Gastroesophageal sphincter (tissue), 4 donors: ENCODE data around the gene CFAP73. TPM values are rescaled to one million over a fixed set of nuclear protein-coding genes. Genes with fewer than 3 reads are reported as not detected.

Experiments used
- ATAC-seq: fragments of 150-250 bp; one replicate; pipeline ENCODE4 v1.9.1; 2016; ENCODE audit warnings: mild to moderate bottlenecking, moderate library complexity
- H3K27ac ChIP-seq, 4 donors: fragments of 200-600 bp; sonication (generic) in 3 of 4; 1 replicate in 3 of 4; 2 replicates in 1 of 4; pipeline ENCODE4 v1.5.1; 2016 to 2019
- H3K27me3 ChIP-seq: fragments of 200-600 bp; sonication (generic); one replicate; pipeline ENCODE4 v1.5.1; 2019
- H3K36me3 ChIP-seq, 2 donors: fragments of 200-600 bp; sonication (generic); one replicate each; pipeline ENCODE4 v1.5.1; 2019; ENCODE audit warnings: control low read depth in 1 of 2
- H3K4me1 ChIP-seq, 3 donors: fragments of 200-600 bp; sonication (generic); 1 replicate in 2 of 3; 2 replicates in 1 of 3; pipeline ENCODE4 v1.5.1; 2016 to 2019; ENCODE audit warnings: control low read depth in 2 of 3
- H3K4me3 ChIP-seq, 2 donors: fragments of 200-600 bp; sonication (generic); one replicate each; pipeline ENCODE4 v1.5.1; 2019; ENCODE audit warnings: mild to moderate bottlenecking in 1 of 2, moderate library complexity in 1 of 2
- H3K9me3 ChIP-seq, 3 donors: fragments of 200-600 bp; sonication (generic); one replicate each; pipeline ENCODE4 v1.5.1; 2017 to 2019; ENCODE audit warnings: control low read depth in 2 of 3
- EP300 ChIP-seq: sonication (generic); formaldehyde crosslinking; IDR thresholded peaks from one replicate; pipeline ENCODE4 v1.6.1; 2017; ENCODE audit warnings: antibody characterized with exemption, mild to moderate bottlenecking
- POLR2A ChIP-seq, 2 donors: fragments of 450-650 bp; IDR thresholded peaks; one replicate each; pipeline ENCODE4 v1.6.1; 2017; ENCODE audit warnings: antibody characterized with exemption in 2 of 2, mild to moderate bottlenecking in 2 of 2, moderate library complexity in 1 of 2
- POLR2AphosphoS5 ChIP-seq: sonication (generic); formaldehyde crosslinking; IDR thresholded peaks from one replicate; pipeline ENCODE4 v1.6.1; 2017; ENCODE audit warnings: antibody characterized with exemption
- WGBS, 2 donors: methylation state at CpG; one replicate each; pipeline ENCODE4 v1.1.5; 2018; ENCODE audit warnings: low coverage in 1 of 2; 5-methylcytosine and 5-hydroxymethylcytosine counted together
- total RNA-seq, 4 donors: library from RNA; depleted of rRNA; stranded (reverse); fragments of >200 nt; gene quantifications; one replicate each; pipeline ENCODE4 v1.1.0, GENCODE V29; 2016
- TF ChIP-seq, protein P1 (sequence below), 4 experiments: fragments of 200-600 bp in 2 of 4; fragments of 450-650 bp in 2 of 4; sonication (generic) in 1 of 4; IDR thresholded peaks; one replicate each; pipeline ENCODE4 v1.5.1; 2017 to 2019; ENCODE audit warnings: antibody characterized with exemption in 4 of 4, mild to moderate bottlenecking in 2 of 4, moderate library complexity in 2 of 4

CFAP73 gene
- total RNA-seq, 4 donors from 2014 or later = not detected

DNA sequence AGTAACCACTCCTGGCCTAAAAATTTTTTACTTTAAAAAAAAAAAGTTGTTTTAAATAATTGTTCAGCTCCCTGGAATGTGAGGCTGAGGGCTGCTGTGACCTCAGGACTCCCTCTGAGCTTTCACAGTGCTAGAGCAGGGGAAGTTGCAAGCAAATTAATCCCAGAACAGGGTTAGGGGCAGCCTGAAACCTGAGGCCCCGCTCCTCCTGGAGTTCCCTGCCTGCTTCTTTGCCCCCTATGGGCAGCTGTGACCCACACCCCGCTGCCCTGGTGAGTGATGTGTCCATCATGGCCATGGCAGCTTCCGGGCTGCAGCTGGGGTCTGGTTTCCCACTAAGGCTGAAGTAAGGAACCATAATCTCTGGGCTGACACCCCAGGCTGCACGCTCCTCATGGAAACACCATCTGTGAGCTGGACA, 45.5 kb downstream of the CFAP73 start:
- Histone ChIP-seq H3K4me3 (no peak overlapping the region), H3K27me3 (no peaks in the 10 kb centered on the region), H3K4me1 (peaks cover 0 to 35% (median 5%) of the 10 kb centered on the region in 3 donors), H3K9me3 (no peaks in the 10 kb centered on the region), H3K36me3 (peaks cover 0 to 22% of the 10 kb centered on the region in 2 donors), H3K27ac (peak overlapping the region in 2 of 4 donors; percentile 12 to 57)
- TF ChIP-seq POLR2AphosphoS5 (no peak), POLR2A (IDR thresholded peaks at IDR 0.05) (no peak), EP300 (no peak)
- TF ChIP-seq, protein P1, sequence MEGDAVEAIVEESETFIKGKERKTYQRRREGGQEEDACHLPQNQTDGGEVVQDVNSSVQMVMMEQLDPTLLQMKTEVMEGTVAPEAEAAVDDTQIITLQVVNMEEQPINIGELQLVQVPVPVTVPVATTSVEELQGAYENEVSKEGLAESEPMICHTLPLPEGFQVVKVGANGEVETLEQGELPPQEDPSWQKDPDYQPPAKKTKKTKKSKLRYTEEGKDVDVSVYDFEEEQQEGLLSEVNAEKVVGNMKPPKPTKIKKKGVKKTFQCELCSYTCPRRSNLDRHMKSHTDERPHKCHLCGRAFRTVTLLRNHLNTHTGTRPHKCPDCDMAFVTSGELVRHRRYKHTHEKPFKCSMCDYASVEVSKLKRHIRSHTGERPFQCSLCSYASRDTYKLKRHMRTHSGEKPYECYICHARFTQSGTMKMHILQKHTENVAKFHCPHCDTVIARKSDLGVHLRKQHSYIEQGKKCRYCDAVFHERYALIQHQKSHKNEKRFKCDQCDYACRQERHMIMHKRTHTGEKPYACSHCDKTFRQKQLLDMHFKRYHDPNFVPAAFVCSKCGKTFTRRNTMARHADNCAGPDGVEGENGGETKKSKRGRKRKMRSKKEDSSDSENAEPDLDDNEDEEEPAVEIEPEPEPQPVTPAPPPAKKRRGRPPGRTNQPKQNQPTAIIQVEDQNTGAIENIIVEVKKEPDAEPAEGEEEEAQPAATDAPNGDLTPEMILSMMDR (IDR thresholded peaks at IDR 0.05) = no peak
- no peak for ATAC-seq
- WGBS, 2 donors = 56% methylated on average over 3 of the region's 4 CpGs; no CpG with 5 or more reads in 1 of the 2 donors

DNA sequence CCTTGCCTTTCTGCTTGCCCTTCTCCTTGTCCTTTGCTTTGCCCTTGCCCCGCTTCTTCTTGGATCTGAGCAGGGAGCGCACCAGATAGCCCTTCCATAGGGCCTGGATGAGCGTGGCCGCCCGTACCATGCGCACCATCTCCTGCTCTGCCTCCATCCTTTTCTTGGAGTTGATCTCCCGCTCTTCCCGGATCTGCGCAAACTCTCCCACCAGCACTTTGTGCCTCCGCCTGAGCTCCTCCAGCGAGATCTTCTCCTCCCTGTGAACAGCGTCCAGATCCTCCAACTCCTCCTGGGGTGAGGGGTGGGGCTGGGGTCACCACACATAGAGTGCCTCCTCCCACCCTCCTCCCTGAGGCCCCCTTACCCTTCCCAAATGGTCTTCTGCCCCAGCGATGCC, 46.1 kb downstream of the CFAP73 start:
- no peaks in the 10 kb centered on the region for H3K9me3 ChIP-seq
- ATAC-seq = no peak
- 92 to 96% methylated on average over 7 of the region's 13 CpGs for WGBS, 2 donors
- peaks cover 0 to 35% (median 5%) of the 10 kb centered on the region in 3 donors for H3K4me1 ChIP-seq
- TF ChIP-seq, protein P1 (IDR thresholded peaks at IDR 0.05) = no peak
- TF ChIP-seq POLR2AphosphoS5 = no peak
- TF ChIP-seq EP300 = no peak
- TF ChIP-seq POLR2A (IDR thresholded peaks at IDR 0.05) = no peak
- H3K27me3 ChIP-seq = no peaks in the 10 kb centered on the region
- H3K27ac ChIP-seq = no peak overlapping the region
- H3K36me3 ChIP-seq = peaks cover 0 to 18% of the 10 kb centered on the region in 2 donors
- H3K4me3 ChIP-seq = no peak overlapping the region

DNA sequence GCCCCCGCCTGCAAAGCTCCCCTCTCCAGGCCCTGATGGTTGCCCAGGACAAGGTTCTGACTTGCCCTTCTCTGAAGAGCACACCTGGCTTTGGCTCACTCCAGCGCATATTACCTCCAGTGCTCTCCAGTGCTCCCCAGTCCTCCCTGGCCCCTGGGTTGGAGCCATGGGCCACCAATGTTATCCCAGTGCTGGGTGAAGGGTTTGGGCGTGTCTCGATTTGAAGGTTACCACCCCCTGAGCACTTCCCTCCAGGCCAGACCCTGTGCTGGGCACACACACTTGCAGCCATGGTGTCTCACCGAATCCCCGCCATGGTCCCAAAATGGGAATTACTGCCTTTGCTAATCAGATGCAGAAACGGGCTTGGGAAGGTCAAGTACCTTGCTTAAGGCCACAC, 47.1 kb downstream of the CFAP73 start:
- Histone ChIP-seq H3K4me3 (no peak overlapping the region), H3K36me3 (peaks cover 0 to 9% of the 10 kb centered on the region in 2 donors), H3K27ac (no peak overlapping the region), H3K4me1 (peaks cover 0 to 35% (median 5%) of the 10 kb centered on the region in 3 donors), H3K9me3 (no peaks in the 10 kb centered on the region), H3K27me3 (no peaks in the 10 kb centered on the region)
- TF ChIP-seq EP300 (no peak), POLR2A (IDR thresholded peaks at IDR 0.05) (no peak), POLR2AphosphoS5 (no peak)
- TF ChIP-seq, protein P1 (IDR thresholded peaks at IDR 0.05) = no peak
- ATAC-seq = no peak
- 79 to 100% methylated on average over 1 to 2 of the region's 7 CpGs for WGBS, 2 donors

DNA sequence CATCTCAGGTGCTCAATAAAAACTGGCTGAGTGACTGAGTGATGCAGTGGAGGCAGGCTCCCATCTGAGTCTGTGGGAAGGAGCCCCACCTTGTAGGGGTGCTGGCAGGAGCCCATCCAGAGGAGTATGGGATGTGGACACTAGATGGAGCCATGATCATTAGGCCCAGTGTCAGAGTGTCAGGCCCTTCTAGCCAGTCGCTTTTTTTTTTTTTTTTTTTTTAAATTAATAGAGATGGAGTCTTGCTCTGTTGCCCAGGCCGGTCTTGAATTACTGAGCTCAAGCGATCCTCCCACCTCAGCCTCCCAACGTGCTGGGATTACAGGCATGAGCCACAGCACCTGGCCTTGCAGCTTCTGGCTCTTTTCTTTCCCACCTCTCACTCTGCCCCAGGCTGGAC, 47.5 kb downstream of the CFAP73 start:
- TF ChIP-seq POLR2AphosphoS5 (peak; percentile 34), EP300 (no peak)
- TF ChIP-seq, protein P1 (IDR thresholded peaks at IDR 0.05) = peak in 3 of 4 experiments; percentile 42 to 72 (median 54)
- Histone ChIP-seq H3K36me3 (peaks cover 0 to 4% of the 10 kb centered on the region in 2 donors), H3K27me3 (no peaks in the 10 kb centered on the region), H3K4me3 (no peak overlapping the region), H3K27ac (no peak overlapping the region), H3K9me3 (no peaks in the 10 kb centered on the region), H3K4me1 (peaks cover 0 to 35% (median 5%) of the 10 kb centered on the region in 3 donors)
- ATAC-seq = peak; percentile 90
- 5 to 11% methylated on average over 1 to 4 of the region's 4 CpGs for WGBS, 2 donors

DNA sequence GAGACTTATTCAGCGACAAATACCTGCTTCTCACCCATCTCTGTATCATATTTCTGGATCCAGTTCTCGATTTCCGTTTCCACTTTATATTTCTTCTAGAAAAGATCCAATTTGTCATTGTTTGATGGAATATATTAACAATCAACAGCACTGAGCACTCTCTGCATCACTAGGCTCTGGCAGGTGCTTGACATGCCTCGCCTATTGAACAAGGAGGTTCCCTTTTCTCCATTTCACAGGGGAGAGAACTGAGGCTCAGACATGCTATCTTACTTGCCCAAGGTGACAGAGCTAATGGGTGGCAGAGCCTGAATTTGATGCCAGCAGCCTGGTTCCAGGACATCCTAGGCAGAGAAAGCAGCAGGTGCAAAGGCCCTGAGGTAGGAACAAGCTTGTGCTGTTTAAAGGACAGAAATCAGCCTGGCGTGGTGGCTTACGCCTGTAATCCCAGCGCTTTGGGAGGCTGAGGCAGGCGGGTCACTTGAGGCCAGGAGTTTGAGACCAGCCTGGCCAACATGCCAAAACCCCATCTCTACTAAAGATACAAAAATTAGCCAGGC, 48.1 kb downstream of the CFAP73 start:
- no peaks in the 10 kb centered on the region for H3K9me3 ChIP-seq
- no peak overlapping the region for H3K27ac ChIP-seq
- peaks cover 0 to 35% (median 5%) of the 10 kb centered on the region in 3 donors for H3K4me1 ChIP-seq
- H3K36me3 ChIP-seq = no peaks in the 10 kb centered on the region
- WGBS, 2 donors = 78 to 80% methylated on average over 3 of the region's 8 CpGs
- H3K4me3 ChIP-seq = no peak overlapping the region
- ATAC-seq = no peak
- no peaks in the 10 kb centered on the region for H3K27me3 ChIP-seq
- TF ChIP-seq EP300 = no peak
- TF ChIP-seq, protein P1 (IDR thresholded peaks at IDR 0.05) = no peak
- TF ChIP-seq POLR2A (IDR thresholded peaks at IDR 0.05) = no peak
- no peak for TF ChIP-seq POLR2AphosphoS5
